ENCODE results near the gene NIM1K.
"Not testable (repeated sequence)": the region's sequence is repeated elsewhere in the genome, so short reads cannot be mapped to it uniquely, and the experiment has no call there.

Gene NIM1K

DNA sequence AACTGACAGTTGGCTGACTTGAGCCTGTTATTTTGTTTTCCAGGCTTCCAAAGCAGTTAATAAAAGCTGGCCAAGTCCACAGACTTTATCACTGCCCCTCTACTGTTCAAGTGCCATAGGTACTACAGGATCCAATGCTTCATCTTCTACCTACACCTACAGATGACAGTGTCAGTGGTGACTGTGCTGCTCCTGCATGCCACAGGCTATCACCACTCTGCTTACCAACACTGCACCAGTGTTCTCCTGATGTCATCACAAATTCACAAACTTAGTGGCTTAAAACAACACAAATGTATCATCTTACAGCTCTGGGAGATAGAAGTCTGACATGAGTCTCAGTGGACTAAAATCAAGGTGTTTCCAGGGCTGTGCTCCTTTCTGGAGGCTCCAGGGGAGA lies 94.6 kb downstream of the NIM1K start:
- no peak for DNase-seq

GRCh38 chr5:43287493-43287892 lies 95.5 kb downstream of the NIM1K start:
- no peak for DNase-seq

DNA sequence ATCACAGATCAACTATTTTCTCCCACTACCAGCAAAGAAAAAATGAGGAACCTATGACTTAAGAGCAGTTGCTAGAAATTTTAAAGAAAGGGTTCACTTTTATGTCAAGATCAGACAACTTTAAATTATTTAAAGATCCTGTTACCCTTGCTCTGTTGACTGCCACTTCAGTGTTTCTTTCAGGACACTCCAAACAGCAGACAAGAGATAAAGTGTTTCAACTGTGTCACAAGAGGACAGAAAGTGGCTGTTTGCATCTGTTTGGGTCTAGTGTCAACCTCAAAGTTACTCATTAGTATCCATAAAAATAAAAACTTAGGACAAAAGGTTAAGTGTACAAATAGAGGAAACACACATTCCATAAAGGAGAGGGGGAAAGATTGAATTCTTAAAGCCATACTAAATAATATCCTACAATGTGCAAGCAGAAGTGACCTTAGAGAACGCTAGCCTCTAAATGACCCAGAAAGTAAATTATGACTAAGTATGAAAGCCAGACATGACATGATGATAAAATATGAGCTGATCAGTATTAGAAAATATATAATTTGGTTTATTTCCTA lies 96.3 kb downstream of the NIM1K start:
- no peak for DNase-seq

DNA sequence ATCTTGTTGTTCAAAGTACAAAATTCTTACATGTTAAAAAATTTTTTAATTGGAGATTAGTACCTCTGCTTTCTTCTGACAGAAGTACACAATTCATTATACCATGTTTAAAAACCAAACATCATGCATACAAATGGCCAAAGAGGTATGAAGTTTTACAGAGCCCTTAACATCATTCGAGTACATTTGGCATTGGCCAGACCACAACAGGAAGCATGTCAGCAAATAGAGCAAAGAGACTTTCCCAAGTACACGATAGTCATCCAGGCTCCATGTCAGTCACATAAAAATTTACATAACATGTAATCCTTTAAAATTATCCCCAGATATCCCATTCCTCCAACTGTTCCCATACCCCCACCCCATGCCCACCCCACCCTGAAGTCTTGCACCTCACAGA lies 98.7 kb downstream of the NIM1K start:
- DNase-seq: no peak

DNA sequence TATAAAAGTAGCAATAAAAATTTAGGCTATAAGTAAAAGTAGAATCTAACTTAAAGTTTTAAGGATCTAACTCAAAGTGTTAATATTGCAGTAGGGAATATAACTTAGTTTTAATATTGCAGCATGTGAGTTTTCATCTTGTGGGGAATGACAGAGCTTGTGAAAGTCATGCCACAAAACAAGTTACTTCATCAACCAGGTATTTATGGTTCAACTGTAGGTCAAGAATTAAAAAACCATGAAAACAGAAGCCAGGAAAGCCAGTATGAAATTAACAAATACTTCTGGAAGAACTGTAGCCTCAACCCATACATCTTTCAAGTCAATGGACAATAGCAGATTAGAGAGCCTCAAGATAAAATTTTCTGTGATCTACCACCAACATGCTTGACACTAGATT lies 102.2 kb downstream of the NIM1K start:
- no peak for DNase-seq

- DNase-seq: no peak
Observed at GRCh38 chr5:43295202-43295601, 103.2 kb downstream of the NIM1K start.

- DNase-seq: no peak
Observed at GRCh38 chr5:43296835-43297234, 104.8 kb downstream of the NIM1K start.

- no peak for DNase-seq
Observed at GRCh38 chr5:43298443-43298842, 106.4 kb downstream of the NIM1K start.

- DNase-seq: no peak
Observed at GRCh38 chr5:43300112-43300511, 108.1 kb downstream of the NIM1K start.

GRCh38 chr5:43301653-43302091 lies 109.6 kb downstream of the NIM1K start:
- DNase-seq: no peak

GRCh38 chr5:43302481-43302880 lies 110.5 kb downstream of the NIM1K start:
- DNase-seq: no peak

DNA sequence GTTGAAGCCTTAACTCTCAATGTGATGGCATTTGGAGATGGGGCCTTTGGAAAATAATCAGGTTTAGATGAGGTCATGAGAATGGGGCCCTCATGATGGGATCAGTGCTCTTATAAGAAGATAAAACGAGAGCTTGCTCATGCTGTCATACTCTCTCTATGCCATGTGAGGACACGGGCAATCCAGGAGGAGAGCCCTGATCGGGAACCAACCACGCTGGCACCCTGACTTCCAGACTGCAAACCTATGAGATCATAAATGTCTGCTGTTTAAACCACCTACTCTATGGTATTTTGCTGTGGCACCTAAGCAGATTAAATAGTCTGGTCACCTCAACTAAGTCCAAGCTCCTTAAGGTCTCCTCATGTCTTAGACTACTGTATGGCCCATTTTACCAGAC lies 111.2 kb downstream of the NIM1K start:
- no peak for DNase-seq

DNA sequence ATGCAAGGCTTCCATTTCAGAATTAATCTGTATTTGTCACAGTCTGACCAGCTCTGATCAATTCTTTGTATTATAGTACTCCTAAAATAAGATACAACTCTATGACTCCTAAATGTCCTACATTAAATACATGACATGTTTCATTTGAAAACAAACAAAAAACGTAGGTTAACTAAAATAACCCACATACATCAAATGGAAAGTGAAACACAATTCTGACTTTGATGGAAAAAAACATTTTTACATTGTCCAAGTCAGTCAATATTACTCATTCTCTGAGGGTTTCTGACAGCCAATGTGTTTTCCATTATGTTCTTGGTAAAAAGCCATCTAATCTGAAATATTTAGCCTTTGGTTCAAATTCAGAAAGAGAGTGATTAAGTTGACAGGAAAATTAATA lies 112.5 kb downstream of the NIM1K start:
- no peak for DNase-seq

- no peak for DNase-seq
Observed at GRCh38 chr5:43305948-43306565, 114.0 kb downstream of the NIM1K start.

DNA sequence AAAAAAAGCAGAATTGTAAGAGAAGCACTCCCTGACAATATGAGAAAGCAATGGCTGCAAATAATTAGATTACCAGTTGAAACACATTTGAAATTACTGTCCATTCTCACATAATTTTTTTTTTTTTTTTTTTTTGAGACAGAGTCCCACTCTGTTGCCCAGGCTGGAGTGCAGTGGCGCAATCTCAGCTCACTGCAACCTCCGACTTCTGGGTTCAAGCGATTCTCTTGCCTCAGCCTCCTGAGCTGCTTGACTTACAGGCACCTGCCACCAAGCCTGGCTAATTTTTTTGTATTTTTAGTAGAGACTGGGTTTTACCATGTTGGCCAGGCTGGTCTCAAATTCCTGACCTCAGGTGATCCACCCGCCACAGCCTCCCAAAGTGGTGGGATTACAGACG lies 114.9 kb downstream of the NIM1K start:
- DNase-seq: not testable (repeated sequence)

- DNase-seq: no peak
Observed at GRCh38 chr5:43309122-43309521, 117.1 kb downstream of the NIM1K start.

- no peak for DNase-seq
Observed at GRCh38 chr5:43309637-43310036, 117.6 kb downstream of the NIM1K start.

- DNase-seq: no peak
Observed at GRCh38 chr5:43312076-43312661, 120.1 kb downstream of the NIM1K start.

- DNase-seq: no peak
Observed at GRCh38 chr5:43312699-43313034, 120.6 kb downstream of the NIM1K start.

- DNase-seq: peak; percentile 99
Observed at GRCh38 chr5:43313035-43313853, 121.2 kb downstream of the NIM1K start, which contains the start of gene HMGCS1. HMGCS1 (minus strand) TSS chr5:43313412; CDS start chr5:43298965, 14,447 bp downstream.

DNA sequence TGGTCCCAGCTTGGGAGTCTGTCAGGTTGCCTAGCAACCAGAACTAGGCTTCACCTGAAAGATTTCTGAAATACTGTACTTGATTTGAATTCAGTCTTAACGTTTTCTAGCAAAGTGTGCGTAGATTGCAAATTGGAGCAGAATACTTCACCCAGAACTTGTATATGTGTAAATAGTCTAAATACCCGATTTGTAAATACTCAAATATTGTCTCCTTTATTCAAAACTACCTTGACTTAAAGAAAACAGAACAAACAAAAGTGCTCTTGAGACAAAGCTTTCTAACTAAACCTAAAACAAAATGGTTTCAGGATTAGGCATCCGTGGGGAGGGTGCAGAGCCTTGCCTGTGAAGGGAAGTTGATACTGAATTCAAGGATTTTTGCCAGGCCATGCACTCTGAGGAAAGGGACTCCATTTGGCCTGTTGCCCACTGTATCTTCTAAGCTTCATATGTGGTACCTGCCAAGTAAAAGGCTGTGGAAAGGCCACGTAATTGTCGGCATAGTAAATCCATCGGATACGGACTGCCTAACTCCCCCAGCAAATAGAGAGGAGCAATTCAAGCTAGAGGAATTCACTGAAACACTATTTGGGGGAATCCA lies 121.9 kb downstream of the NIM1K start:
- DNase-seq: peak; percentile 14

DNA sequence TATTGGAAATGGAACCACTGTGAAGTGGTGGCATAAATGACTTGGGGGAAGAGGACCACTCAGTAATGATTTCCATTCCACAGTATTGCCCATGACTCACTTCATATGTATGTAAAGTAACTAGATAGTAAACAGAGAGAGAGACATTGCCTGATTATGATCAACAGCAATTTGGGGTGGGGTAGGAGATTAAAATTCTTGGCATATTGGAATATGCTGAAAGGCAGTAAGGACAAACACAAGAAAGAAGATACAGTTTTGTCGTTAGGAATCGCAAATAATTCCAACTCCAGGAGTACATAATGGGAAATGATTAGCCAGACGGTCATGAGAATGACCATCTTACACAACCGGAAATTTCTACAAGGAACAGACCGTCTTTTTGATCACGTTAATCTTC lies 122.7 kb downstream of the NIM1K start:
- DNase-seq: no peak

DNA sequence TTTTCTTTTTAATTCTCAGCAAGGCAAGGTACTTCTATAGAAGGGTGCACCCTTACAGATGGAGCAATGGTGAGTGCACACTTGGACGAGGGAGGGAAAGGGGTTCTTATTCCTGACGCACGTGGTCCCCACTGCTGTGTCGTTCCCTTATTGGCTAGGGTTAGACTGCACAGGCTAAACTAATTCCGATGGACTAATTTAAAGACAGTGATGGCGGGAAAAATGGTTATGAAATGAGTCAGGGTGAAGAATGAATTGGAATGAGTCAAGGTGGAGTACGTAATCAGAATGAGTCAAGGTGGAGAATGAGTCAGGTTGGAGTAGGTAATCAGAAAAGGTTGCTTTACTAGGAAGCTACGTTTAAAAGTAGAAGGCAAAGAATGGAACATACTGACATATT lies 123.2 kb downstream of the NIM1K start:
- peak; percentile 60 for DNase-seq
